SU-DHL-6 (cell line): Measurements from ENCODE around the gene ABHD1.

Source experiments
- H2AFZ ChIP-seq: fragments of 200-600 bp; sonication (generic); 2 replicates; pipeline ENCODE4 v1.6.1; 2014; ENCODE audit warnings: low read depth, mild to moderate bottlenecking, moderate library complexity, mixed read lengths, antibody characterized with exemption, low read length; ENCODE audit not compliant: severe bottlenecking
- H3F3A ChIP-seq: fragments of 200-600 bp; shearing (Covaris generic); 2 replicates; pipeline ENCODE4 v1.6.0; 2016; ENCODE audit warnings: antibody characterized with exemption, mild to moderate bottlenecking; ENCODE audit not compliant: insufficient read depth
- H3K27ac ChIP-seq: fragments of 200-600 bp; sonication (generic); 2 replicates; pipeline ENCODE4 v1.5.1; 2016; ENCODE audit warnings: low read depth, mild to moderate bottlenecking, low read length, moderate library complexity, mixed read lengths
- H3K27me3 ChIP-seq: fragments of 200-600 bp; sonication (generic), shearing (Covaris generic); 2 replicates; pipeline ENCODE4 v1.6.0; 2014; ENCODE audit warnings: mild to moderate bottlenecking, low read length
- H3K36me3 ChIP-seq: fragments of 200-600 bp; sonication (generic); 2 replicates; pipeline ENCODE4 v1.6.1; 2014; ENCODE audit warnings: mild to moderate bottlenecking, low read length, mixed read lengths
- H3K4me2 ChIP-seq: fragments of 300-600, 200-600 bp; shearing (Covaris generic), sonication (generic); 2 replicates; pipeline ENCODE4 v1.6.0; 2014; ENCODE audit warnings: low read length, low read depth, mild to moderate bottlenecking; ENCODE audit not compliant: poor library complexity, severe bottlenecking
- H3K4me3 ChIP-seq: fragments of 200-600 bp; sonication (generic); 2 replicates; pipeline ENCODE4 v1.5.1; 2014; ENCODE audit warnings: antibody characterized with exemption, low read length, mild to moderate bottlenecking, mixed read lengths; ENCODE audit not compliant: insufficient read depth, poor library complexity, severe bottlenecking
- H3K79me2 ChIP-seq: fragments of 200-600 bp; sonication (generic); 2 replicates; pipeline ENCODE4 v1.6.1; 2014; ENCODE audit warnings: mild to moderate bottlenecking, low read length, moderate library complexity; ENCODE audit not compliant: insufficient read depth
- H3K9ac ChIP-seq: fragments of 200-600 bp; sonication (generic); 2 replicates; pipeline ENCODE4 v1.7.0; 2014; ENCODE audit warnings: mild to moderate bottlenecking, low read length
- H3K9me2 ChIP-seq: fragments of 200-600 bp; sonication (generic); replicated peaks from 2 replicates; pipeline ENCODE4 v1.6.1; 2014; ENCODE audit warnings: low read length; ENCODE audit not compliant: insufficient read depth
- H3K9me3 ChIP-seq: fragments of 200-600 bp; sonication (generic); 2 replicates; pipeline ENCODE4 v1.6.1; 2014; ENCODE audit warnings: low read length, mixed read lengths; ENCODE audit not compliant: insufficient read depth
- H4K20me1 ChIP-seq: fragments of 200-600 bp; sonication (generic); 2 replicates; pipeline ENCODE4 v1.6.1; 2014; ENCODE audit warnings: low read depth, mild to moderate bottlenecking, antibody characterized with exemption, low read length, moderate library complexity, mixed read lengths
- CTCF ChIP-seq: fragments of 200-600 bp; sonication (generic); IDR thresholded peaks from one replicate; pipeline ENCODE4 v1.5.1; 2017; ENCODE audit warnings: antibody characterized with exemption, mild to moderate bottlenecking, low read length, moderate library complexity; ENCODE audit not compliant: insufficient read depth, poor library complexity, severe bottlenecking
- EZH2phosphoT487 ChIP-seq: fragments of 200-600 bp; sonication (generic), shearing (Covaris generic); conservative IDR thresholded peaks from 2 replicates; pipeline ENCODE4 v1.6.1; 2018; ENCODE audit warnings: mild to moderate bottlenecking, antibody characterized with exemption, low read length, moderate library complexity, mixed read lengths

The ABHD1 gene

GRCh38 chr2:27102329-27102728 lies 21.3 kb upstream of the ABHD1 start:
- Histone ChIP-seq H3K4me2 (no peak overlapping the region), H3K36me3 (no peaks in the 10 kb centered on the region), H3K9me3 (no peaks in the 10 kb centered on the region), H2AFZ (no peak overlapping the region), H4K20me1 (no peaks in the 10 kb centered on the region), H3F3A (no peaks in the 10 kb centered on the region), H3K27me3 (no peaks in the 10 kb centered on the region), H3K27ac (no peak overlapping the region), H3K4me3 (no peak overlapping the region), H3K9ac (no peak overlapping the region), H3K9me2 (no peaks in the 10 kb centered on the region), H3K79me2 (no peaks in the 10 kb centered on the region)
- TF ChIP-seq CTCF: no peak
- TF ChIP-seq EZH2phosphoT487: no peak

- H3K27me3 ChIP-seq: no peaks in the 10 kb centered on the region
- no peaks in the 10 kb centered on the region for H3K9me3 ChIP-seq
- no peak overlapping the region for H2AFZ ChIP-seq
- no peak overlapping the region for H3K9ac ChIP-seq
- H3K4me3 ChIP-seq: no peak overlapping the region
- no peaks in the 10 kb centered on the region for H3K79me2 ChIP-seq
- H3K4me2 ChIP-seq: no peak overlapping the region
- TF ChIP-seq CTCF (no peak), EZH2phosphoT487 (no peak)
- no peaks in the 10 kb centered on the region for H4K20me1 ChIP-seq
- no peak overlapping the region for H3K27ac ChIP-seq
- no peaks in the 10 kb centered on the region for H3F3A ChIP-seq
- H3K36me3 ChIP-seq: no peaks in the 10 kb centered on the region
- no peaks in the 10 kb centered on the region for H3K9me2 ChIP-seq
Measured at GRCh38 chr2:27105981-27106380, 17.6 kb upstream of the ABHD1 start.

GRCh38 chr2:27108221-27108620 lies 15.4 kb upstream of the ABHD1 start:
- Histone ChIP-seq H3K79me2 (no peaks in the 10 kb centered on the region), H3K4me2 (no peak overlapping the region), H3K9ac (no peak overlapping the region), H2AFZ (no peak overlapping the region), H4K20me1 (no peaks in the 10 kb centered on the region), H3K4me3 (no peak overlapping the region), H3K9me2 (no peaks in the 10 kb centered on the region), H3F3A (no peaks in the 10 kb centered on the region), H3K36me3 (no peaks in the 10 kb centered on the region), H3K27ac (no peak overlapping the region), H3K27me3 (no peaks in the 10 kb centered on the region), H3K9me3 (no peaks in the 10 kb centered on the region)
- no peak for TF ChIP-seq CTCF
- TF ChIP-seq EZH2phosphoT487: no peak
